Activated CD8-positive, alpha-beta memory T cell treated with anti-CD3 and anti-CD28 coated beads, Interleukin-2, amount 50 U/mL, for 24 hours (primary cell): ENCODE data around the gene CSF3.

Experiments
- DNase-seq: peaks from one replicate; pipeline ENCODE4 v3.0.0-alpha.2; 2020; ENCODE audit errors: extremely low read depth

The CSF3 gene

GRCh38 chr17:40024901-40025300 is 9.7 kb downstream of the CSF3 start:
- DNase-seq: no peak

DNA sequence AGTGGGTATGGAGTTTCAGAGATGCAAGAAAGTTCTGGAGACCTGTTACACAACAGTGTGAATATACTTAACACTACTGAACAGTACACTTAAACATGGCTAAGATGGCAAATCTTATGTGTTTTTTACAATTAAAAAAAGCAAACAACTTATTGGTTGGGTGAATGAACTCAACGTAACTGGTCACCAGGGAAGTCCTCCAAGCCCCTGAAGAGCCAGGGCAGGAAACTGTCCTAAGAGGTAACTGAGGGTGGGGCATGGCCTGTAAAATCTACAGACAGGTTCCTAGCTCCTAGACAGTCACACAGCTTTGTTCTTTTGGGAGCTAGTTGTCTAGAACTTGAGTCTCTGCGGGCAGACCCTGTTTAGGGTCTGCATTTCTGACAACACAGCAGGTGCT is 10.3 kb downstream of the CSF3 start:
- DNase-seq: no peak

- DNase-seq: no peak
Observed at GRCh38 chr17:40025991-40026815, 11.0 kb downstream of the CSF3 start.

- peak; percentile 58 for DNase-seq
Observed at GRCh38 chr17:40026816-40027613, 11.8 kb downstream of the CSF3 start.

DNA sequence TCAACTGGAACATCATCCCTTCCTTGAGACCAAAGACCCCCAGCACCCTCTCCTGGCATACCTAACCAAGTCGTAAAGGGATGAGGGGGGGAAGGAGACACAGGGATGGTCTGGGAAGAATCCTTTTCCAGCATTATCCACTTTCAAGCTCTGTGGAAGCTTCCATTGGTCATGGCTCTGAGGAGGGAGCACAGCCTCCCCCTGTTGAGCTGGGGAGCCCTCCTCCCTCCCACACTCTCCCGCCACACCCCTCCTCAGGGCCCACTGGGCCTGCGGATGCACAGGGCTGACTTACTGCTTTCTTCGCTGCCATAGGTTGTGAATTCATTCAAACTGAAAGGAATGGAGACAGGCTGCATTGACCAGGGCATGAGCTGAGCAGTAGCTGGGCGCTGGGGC is 12.4 kb downstream of the CSF3 start:
- DNase-seq: no peak

DNA sequence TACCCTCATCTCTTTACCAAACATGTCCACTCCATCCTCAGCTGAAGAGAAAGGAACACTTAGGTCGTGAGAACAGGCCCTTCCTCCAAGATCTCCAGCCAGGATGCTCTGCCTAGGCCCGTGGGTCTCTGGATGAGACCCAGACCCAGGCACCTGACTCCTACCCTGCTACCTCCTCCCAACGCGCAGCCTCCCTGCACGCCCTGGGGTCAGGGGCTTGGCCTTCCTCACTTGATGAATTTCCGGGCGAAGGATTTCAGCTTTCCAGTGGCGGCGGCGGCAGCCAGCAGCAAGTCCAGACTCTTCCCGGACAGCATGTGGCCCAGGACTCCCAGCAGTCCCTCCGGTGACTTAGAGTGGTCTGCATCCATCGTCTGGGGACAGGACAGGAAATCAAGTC is 13.4 kb downstream of the CSF3 start:
- no peak for DNase-seq

DNA sequence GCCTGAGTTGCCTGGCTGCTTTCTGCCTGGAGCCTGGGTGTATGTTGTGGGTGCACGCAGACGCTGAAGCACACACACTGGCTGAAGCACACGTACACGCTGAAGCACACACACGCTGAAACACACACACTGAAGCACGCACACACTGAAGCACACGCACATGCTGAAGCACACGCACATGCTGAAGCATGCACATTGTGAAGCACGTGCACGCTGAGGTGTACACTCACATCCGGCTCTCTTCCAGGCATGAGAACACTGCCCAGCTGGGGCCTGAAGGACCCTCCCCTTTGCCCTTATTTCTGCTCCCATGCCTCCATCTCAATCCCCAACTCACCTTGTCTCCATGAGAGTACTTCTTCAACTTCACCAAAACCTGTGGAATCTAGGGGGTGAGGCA is 16.5 kb downstream of the CSF3 start:
- DNase-seq: no peak

DNA sequence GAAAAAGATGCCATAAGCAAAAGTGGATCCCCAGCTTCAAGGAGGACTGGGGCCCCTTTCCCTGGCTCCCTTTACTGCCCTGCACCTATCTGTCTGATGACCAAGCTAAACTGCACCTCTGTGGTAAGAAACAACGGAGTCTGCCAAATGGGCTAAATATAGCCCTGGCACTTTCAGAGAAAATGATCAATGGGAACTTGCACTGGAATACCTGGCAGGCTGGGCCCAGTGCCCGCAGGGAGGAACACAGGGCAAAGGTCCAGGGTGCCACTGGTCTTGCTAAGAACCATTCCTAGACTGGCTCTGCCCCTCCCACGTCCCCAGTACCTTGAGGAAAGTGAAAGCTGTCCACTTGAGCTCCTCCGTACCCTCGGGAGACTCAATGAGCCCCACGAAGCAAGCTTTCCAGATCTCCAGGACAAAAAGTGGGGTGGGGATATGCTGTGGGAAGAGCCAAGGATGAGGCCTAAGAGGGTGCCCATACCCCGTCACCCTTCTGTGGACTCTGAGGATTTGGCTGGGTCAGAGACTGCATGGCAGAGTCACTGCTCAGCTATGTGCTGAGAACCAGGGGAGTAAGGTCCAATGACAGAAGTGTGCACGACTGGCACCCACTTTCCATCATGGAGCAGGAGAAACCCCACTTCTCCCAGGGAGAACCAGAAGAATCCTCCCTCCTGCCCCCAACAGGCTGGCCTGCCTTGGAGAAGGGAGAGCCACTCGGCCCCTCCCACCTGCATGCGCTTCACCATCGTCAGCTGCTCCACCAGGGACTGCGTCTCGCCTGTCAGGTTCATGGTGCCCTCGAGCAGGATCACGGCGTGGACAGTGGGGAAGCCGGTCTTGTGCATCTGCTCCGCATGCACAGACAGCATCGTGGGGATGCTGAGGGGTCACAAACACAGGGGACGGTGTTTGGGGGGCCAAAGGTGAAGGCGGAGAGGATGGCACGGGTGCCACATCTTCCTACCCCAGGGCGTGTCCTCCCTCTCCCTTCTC is 17.4 kb downstream of the CSF3 start:
- DNase-seq: no peak

- no peak for DNase-seq
Observed at GRCh38 chr17:40033339-40033738, 18.1 kb downstream of the CSF3 start.

- no peak for DNase-seq
Observed at GRCh38 chr17:40034426-40035161, 19.4 kb downstream of the CSF3 start.

- DNase-seq: no peak
Observed at GRCh38 chr17:40035162-40035559, 19.9 kb downstream of the CSF3 start.

DNA sequence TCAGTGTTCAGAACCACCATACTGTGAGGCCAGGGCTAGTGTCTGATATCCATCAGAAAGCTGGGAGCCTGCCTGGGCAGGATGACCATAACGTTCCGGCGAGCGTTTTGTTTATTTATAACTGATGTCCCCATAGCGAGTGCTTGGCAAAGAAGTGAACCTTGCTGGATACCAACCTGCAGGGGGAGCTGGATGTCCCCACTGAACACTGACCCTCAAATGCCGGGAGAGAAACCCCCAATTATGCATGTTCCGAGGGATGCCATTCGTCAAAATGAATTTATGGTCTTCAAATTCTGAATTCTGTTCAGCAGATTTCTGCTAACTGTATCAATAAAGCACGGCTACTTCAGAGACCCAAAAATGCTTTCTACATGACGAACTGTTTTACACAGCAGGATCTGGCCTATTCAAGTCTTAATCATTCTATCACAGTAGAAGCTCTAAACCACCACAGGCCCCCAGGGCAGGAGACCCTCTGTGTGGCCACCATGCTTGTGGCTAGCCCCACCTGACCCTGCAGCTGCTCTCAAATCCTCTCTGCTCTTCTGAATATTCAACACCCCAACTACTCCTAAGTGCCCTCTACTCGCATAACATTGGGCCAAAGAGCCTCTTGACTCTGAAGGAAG is 23.8 kb downstream of the CSF3 start:
- no peak for DNase-seq

GRCh38 chr17:40041196-40041595 is 26.0 kb downstream of the CSF3 start:
- DNase-seq: no peak

DNA sequence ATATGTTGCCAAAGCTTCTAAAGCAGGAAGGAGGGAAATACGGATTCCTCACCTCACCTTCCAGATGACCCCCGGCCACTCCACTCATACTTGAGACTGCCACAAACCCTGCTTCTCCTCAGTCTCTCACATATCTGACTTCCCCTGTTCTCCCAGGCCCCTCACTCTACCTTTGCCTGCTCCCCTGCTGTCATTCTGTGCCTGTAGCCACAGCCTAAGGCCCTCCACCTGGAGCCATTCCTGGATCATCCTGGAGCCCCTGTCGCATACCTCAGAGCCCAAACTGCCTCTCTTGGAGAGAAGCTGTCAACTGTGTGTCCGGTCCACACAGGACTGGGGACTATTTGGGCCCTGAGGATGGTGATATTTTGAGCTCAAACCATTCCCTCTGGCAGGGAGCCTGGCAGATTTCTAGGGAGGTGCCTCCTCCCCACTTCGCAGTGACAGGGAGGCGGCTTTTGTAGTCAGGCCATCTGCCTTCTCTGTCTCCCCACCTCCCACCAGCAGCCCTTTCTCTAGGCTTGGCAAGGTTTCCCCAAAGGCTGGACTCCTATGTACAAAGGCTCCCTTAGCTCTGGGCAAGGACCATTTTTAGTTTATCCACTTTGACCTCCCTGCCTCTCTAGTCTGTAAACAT is 41.3 kb downstream of the CSF3 start:
- DNase-seq: no peak

- DNase-seq: no peak
Observed at GRCh38 chr17:40058186-40058784, 43.0 kb downstream of the CSF3 start.

- DNase-seq: no peak
Observed at GRCh38 chr17:40058865-40059264, 43.6 kb downstream of the CSF3 start.

- no peak for DNase-seq
Observed at GRCh38 chr17:40059729-40060475, 44.7 kb downstream of the CSF3 start.

DNA sequence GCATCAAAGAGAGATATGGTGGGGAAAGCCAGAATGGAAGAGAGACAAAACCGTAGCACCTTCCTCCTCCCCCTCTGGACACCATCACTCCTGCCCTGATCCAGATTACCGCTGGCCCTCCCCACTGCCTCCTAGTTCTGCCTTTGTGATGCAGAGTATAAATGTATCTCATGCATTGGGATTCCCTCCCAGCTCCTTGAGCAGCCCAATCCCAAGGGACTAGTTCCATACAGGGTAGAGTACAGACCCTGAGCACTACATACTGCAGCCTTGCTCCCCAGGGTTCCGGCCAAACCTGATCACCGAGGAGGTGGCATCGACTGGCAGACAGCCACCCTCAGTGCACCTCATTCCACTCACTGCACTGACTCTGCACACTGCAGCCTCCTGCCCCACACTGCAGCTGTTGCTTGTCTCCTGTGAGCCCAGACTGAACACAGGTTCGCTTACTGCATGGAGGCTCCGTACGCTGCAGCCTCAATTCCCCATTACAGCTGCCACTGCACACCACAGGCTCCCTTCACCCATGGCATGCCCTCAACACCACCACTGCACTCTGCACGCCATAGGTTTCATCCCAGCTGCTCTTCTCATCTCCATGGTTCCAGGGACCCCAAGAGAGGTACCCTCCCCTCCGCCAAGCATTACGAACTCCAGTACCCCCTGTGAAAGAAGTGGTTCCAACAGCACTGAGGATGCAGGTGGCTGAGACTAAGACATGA is 45.8 kb downstream of the CSF3 start:
- DNase-seq: no peak
